ENCODE data around the gene HOXD13.

HOXD13 gene

GRCh38 chr2:176093145-176093897 is 800 bp downstream of the HOXD13 start:
- FAIRE-seq, result no peak
- DNase-seq (ENCODE audit: insufficient read length, low spot score), result no peak

GRCh38 chr2:176093898-176094249 is 1.4 kb downstream of the HOXD13 start:
- DNase-seq (ENCODE audit: insufficient read length, low spot score) (no peak), FAIRE-seq (no peak)

DNA sequence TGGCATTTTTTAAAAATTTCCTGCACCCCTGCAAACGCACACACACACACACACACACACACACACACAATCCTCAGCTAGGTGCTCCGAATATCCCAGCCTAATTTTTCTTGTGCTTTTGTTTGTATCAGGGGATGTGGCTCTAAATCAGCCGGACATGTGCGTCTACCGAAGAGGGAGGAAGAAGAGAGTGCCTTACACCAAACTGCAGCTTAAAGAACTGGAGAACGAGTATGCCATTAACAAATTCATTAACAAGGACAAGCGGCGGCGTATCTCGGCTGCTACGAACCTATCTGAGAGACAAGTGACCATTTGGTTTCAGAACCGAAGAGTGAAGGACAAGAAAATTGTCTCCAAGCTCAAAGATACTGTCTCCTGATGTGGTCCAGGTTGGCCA is 1.8 kb downstream of the HOXD13 start:
- DNase-seq (ENCODE audit: insufficient read length, low spot score) (no peak), FAIRE-seq (no peak)

- no peak for FAIRE-seq
- DNase-seq (ENCODE audit: insufficient read length, low spot score), result no peak
Measured at GRCh38 chr2:176095421-176095820, 2.9 kb downstream of the HOXD13 start.

DNA sequence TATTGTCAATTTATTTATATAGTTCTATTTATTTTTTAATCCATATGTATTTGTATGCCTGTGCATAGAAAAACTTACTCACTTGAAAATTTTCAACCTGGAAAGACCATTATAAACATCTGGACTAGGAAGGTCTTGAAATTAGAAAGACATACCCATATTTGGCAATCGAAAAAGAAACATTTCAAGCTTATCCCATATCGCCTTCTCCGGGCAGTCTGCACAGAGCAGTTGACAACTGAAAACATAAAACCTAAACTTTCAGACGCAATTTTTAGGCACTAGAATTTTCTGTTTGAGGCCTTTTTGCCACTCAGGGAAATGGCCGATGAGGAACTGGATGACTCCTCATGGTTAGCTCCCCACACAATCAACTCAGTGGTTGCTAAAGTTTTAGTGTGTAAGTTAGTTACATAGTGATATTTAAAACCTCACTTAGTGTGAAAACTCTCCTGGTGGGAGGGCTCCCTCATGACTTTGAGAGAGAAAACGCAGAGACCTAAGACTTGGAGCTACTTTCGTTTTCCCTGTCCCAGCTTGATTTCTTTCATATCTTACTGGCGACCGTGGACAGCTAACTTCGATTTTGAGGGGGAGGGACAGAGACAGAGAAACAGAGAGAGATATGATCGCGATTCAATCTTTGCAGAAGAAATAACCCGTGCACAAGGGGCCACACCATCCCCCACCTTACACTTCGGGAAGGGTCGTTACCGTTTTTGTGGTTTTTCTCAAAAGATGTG is 3.9 kb downstream of the HOXD13 start:
- DNase-seq (ENCODE audit: insufficient read length, low spot score) (no peak), FAIRE-seq (peak; percentile 54)

- FAIRE-seq (peak; percentile 68), DNase-seq (ENCODE audit: insufficient read length, low spot score) (peak; percentile 83)
Measured at GRCh38 chr2:176096986-176097819, 4.7 kb downstream of the HOXD13 start.

GRCh38 chr2:176097820-176098365 is 5.4 kb downstream of the HOXD13 start:
- FAIRE-seq (no peak), DNase-seq (ENCODE audit: insufficient read length, low spot score) (no peak)

GRCh38 chr2:176098366-176099158 is 6.0 kb downstream of the HOXD13 start:
- DNase-seq (ENCODE audit: insufficient read length, low spot score) (no peak), FAIRE-seq (no peak)

DNA sequence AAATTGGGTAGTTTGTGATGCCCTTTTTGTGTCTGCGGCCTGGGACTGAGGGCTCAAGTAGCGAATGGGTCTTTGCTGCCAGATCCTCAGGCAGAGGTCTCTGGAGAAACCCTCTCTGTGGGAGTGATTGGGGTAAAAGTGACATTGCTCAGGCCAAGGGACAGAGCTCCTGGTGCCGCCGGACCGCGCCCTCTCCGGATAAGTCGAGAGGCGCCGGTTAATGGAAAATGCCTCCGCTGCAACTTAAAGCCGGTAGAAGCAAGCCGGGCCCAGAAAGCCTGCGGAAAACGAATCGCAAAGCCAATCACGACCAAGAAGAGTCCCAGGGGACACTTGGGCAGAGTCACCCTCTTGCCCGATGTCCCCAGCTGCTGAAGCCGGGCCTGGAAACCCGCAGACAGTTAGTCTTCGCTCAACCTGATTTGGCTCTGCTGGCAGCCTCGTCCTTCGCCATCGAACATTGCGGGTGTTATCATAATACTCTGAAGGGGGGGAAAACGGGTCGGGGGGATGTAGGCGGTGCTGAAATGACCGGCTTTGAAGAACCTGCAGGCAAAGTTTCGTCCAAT is 6.7 kb downstream of the HOXD13 start:
- no peak for DNase-seq (ENCODE audit: insufficient read length, low spot score)

GRCh38 chr2:176099728-176100546 is 7.4 kb downstream of the HOXD13 start, which contains the start of gene HOXD12:
Gene HOXD12, plus strand, starts transcription at chr2:176099795. Its CDS starts 7 bp downstream, at chr2:176099802.
- FAIRE-seq, result no peak

More for the DNA sequence above, 6.7 kb downstream of the HOXD13 start:
- FAIRE-seq, result no peak

DNA sequence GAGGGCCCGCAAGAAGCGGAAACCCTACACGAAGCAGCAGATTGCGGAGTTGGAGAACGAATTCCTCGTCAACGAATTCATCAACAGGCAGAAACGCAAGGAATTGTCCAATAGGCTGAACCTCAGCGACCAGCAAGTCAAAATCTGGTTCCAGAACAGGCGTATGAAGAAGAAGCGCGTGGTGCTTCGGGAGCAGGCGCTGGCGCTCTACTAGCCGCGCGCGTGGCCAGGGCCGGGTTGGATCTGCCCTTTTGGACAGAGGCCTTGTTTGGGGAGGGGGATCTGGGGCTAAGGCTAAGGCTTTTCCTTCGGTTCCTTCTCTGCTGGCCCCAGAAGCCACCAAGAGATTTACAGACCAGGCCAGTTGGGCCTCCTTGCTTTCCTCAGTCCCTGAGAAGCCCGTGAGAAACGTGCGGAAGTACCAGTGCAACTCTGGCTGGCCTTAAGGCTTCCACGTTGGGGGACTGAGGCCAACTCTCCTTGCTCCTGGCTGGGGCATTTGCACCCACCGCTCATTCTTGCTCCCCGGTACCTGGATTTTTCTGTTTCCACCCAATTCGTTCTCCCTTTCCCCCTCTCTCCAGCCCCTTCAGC is 8.1 kb downstream of the HOXD13 start:
- FAIRE-seq, result no peak
- DNase-seq (ENCODE audit: insufficient read length, low spot score), result no peak

More at GRCh38 chr2:176099728-176100546, 7.4 kb downstream of the HOXD13 start, which contains the start of gene HOXD12:
- no peak for DNase-seq (ENCODE audit: insufficient read length, low spot score)

GRCh38 chr2:176101216-176101830 is 8.8 kb downstream of the HOXD13 start:
- FAIRE-seq, result no peak

DNA sequence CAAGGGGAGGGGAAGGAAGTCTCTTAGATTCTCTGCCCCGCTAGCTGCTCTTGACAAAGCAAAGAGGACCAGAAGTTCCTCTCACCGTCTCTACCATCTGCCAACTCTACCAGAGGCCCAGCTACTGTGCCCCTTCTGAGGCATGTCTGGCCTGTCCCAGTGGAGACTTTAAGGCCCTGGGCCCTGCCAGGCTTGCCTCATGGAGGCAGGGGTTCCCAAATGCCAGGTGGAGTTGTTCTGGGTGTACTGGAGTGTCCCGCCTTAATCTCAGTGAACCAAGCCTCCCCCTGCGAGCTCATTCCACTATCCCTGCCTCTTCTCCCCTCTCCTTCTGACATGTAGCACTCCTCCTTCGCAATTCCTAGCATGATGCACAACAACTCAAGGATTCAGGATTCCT is 9.3 kb downstream of the HOXD13 start:
- FAIRE-seq (no peak), DNase-seq (ENCODE audit: insufficient read length, low spot score) (no peak)

More at GRCh38 chr2:176101216-176101830, 8.8 kb downstream of the HOXD13 start:
- no peak for DNase-seq (ENCODE audit: insufficient read length, low spot score)

- no peak for DNase-seq (ENCODE audit: insufficient read length, low spot score)
- FAIRE-seq, result no peak
Measured at GRCh38 chr2:176102309-176102866, 9.9 kb downstream of the HOXD13 start.

- DNase-seq (ENCODE audit: insufficient read length, low spot score) (no peak), FAIRE-seq (no peak)
Measured at GRCh38 chr2:176103194-176103593, 10.7 kb downstream of the HOXD13 start.

GRCh38 chr2:176103742-176104315 is 11.3 kb downstream of the HOXD13 start:
- FAIRE-seq (no peak), DNase-seq (ENCODE audit: insufficient read length, low spot score) (no peak)

DNA sequence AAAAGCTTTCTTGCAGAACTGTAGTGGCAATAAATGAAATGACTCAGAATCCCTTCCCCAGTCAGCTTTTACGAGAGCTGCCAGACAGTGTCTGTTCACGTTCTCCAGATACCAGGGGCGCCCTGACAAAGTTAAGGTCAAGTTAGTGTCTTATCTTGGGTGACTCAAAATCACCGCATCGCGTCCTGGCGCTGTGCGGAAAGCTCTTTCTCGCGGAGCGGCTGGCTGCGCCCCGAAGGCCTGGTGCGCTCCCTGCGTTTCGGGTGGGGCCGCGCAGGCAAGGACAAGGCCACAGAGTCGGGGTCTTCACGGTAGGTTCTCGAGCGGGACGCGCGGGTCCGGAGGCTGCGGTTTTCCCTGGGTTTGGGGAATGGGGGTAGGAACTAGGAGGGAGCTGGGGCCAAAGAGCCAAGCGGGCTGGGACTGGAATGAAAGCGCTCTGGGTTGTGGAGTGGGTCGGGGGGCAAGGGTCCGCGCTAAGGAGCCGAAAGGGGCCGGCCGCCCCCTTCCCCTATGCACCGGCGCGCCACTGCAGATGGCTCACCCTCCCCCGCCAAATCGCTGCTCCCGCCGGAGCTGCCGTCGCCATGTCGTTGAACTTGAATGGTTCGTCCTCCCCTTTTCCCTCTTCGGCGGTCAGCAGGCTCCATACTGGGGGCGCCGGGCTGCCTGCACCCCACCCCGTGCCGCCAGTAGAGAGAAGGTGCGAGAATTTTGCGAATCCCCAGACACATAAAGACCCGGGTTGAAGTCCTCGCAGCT is 12.0 kb downstream of the HOXD13 start:
- DNase-seq (ENCODE audit: insufficient read length, low spot score), result no peak

More for the DNA sequence above, 12.0 kb downstream of the HOXD13 start:
- no peak for FAIRE-seq
